Parathyroid adenoma (tissue), 2 donors: ENCODE measurements around the gene CCBE1.

Source experiments
- H2AFZ ChIP-seq: fragments of 300-600 bp; sonication (generic); one replicate; pipeline ENCODE4 v1.7.0; 2017; ENCODE audit warnings: antibody characterized with exemption, mild to moderate bottlenecking
- H3K27ac ChIP-seq: fragments of 300-600 bp; sonication (generic); one replicate; pipeline ENCODE4 v1.7.0; 2017
- H3K27me3 ChIP-seq: fragments of 300-600 bp; sonication (generic); one replicate; pipeline ENCODE4 v1.7.0; 2017; ENCODE audit warnings: low read length; ENCODE audit not compliant: control insufficient read depth, insufficient read depth
- H3K36me3 ChIP-seq: fragments of 300-600 bp; sonication (generic); one replicate; pipeline ENCODE4 v1.7.0; 2017; ENCODE audit warnings: low read length; ENCODE audit not compliant: control insufficient read depth, insufficient read depth
- H3K4me1 ChIP-seq: fragments of 300-600 bp; sonication (generic); one replicate; pipeline ENCODE4 v1.7.0; 2017; ENCODE audit warnings: control low read depth
- H3K4me2 ChIP-seq: fragments of 300-600 bp; sonication (generic); one replicate; pipeline ENCODE4 v1.7.0; 2017; ENCODE audit warnings: low read length
- H3K4me3 ChIP-seq: fragments of 300-600 bp; sonication (generic); one replicate; pipeline ENCODE4 v1.7.0; 2017; ENCODE audit warnings: low read depth, low read length
- H3K79me2 ChIP-seq: fragments of 300-600 bp; sonication (generic); one replicate; pipeline ENCODE4 v1.7.0; 2017; ENCODE audit warnings: control low read depth
- H3K9ac ChIP-seq: fragments of 300-600 bp; sonication (generic); one replicate; pipeline ENCODE4 v1.7.0; 2017; ENCODE audit warnings: mild to moderate bottlenecking
- H3K9me3 ChIP-seq: fragments of 300-600 bp; sonication (generic); one replicate; pipeline ENCODE4 v1.7.0; 2017; ENCODE audit warnings: low read length; ENCODE audit not compliant: control insufficient read depth
- TF ChIP-seq, protein P1 (sequence below): fragments of 300-600 bp; sonication (generic); IDR thresholded peaks from one replicate; pipeline ENCODE4 v1.7.0; 2017; ENCODE audit warnings: antibody characterized with exemption, mild to moderate bottlenecking
- donor health status: primary hyperparathyroidism.

CCBE1 gene

DNA sequence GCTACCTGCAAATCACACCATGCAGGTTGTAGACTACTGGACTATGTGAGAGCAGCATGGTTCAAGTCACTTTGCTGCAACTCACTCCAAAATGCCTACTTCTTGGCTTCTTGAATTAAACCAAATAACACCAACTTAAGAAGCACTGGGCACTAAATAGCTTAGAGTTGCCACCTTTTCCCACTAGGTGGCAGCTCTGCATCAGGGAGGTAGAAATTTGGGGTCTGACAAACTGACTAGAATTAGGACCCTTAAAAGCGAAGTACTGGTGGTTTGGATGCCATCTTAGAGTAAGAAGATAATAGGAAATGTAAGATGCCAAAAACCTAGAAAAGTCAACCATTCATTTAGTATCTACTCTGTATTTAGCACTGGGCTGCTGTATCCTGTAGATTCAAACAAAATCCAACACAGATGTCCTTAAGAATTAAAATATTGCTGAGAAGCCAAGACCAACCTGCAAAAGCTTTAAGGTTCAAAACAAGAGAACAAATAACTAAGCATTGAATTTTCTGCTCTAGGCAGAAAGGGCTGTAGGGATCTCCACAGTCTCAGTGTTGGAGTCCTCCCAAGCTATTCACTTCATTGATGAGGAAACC, 65.5 kb downstream of the CCBE1 start:
- Histone ChIP-seq H2AFZ (no peak overlapping the region), H3K36me3 (no peaks in the 10 kb centered on the region), H3K9me3 (no peaks in the 10 kb centered on the region), H3K27me3 (no peaks in the 10 kb centered on the region), H3K79me2 (no peaks in the 10 kb centered on the region), H3K9ac (no peak overlapping the region), H3K27ac (no peak overlapping the region), H3K4me1 (no peaks in the 10 kb centered on the region), H3K4me2 (no peak overlapping the region), H3K4me3 (no peak overlapping the region)
- TF ChIP-seq, protein P1, sequence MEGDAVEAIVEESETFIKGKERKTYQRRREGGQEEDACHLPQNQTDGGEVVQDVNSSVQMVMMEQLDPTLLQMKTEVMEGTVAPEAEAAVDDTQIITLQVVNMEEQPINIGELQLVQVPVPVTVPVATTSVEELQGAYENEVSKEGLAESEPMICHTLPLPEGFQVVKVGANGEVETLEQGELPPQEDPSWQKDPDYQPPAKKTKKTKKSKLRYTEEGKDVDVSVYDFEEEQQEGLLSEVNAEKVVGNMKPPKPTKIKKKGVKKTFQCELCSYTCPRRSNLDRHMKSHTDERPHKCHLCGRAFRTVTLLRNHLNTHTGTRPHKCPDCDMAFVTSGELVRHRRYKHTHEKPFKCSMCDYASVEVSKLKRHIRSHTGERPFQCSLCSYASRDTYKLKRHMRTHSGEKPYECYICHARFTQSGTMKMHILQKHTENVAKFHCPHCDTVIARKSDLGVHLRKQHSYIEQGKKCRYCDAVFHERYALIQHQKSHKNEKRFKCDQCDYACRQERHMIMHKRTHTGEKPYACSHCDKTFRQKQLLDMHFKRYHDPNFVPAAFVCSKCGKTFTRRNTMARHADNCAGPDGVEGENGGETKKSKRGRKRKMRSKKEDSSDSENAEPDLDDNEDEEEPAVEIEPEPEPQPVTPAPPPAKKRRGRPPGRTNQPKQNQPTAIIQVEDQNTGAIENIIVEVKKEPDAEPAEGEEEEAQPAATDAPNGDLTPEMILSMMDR, result peak; percentile 58

DNA sequence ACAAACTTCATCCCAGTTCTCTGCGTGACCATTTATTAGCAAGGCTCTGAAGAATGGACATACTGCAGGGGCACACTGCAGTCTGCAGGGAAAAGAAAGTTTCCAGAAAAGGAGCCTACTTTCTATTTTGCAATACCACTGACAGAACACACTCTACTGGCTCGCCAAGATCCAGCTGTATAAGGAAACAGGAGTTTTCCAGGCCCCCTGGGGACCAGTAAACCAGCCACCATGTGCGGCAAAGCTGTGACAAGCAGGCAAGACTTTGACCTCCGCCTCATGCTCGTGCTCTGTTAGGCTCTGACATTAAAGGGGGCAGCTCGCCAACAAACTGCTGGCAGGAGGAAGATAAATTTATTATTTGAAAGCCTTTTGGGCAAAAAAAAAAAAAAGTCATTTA, 67.3 kb downstream of the CCBE1 start:
- TF ChIP-seq, protein P1, result no peak
- no peak overlapping the region for H3K27ac ChIP-seq
- H3K79me2 ChIP-seq, result no peaks in the 10 kb centered on the region

DNA sequence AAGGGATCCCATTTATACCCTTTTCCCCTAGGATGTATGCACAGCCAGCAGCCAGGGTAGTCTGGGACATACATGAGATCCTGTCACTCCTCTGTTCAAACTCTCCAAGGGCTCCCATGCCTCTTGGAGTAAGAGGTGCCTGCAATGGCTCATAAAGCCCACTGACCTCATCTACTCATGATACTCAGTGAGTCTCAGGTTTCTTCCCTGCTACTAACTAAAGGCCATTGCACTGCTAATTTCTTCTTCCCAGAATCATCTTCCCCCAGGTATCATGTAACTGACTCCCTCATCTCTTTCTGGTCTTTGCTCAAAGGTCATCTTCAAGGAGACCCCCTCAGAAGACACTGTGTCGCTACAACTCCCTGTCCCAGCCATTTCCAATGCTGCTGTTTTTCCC, 68.2 kb downstream of the CCBE1 start:
- Histone ChIP-seq H3K27me3 (no peaks in the 10 kb centered on the region), H3K4me1 (peaks cover 2% of the 10 kb centered on the region), H3K27ac (no peak overlapping the region), H3K4me3 (no peak overlapping the region), H3K79me2 (no peaks in the 10 kb centered on the region), H2AFZ (no peak overlapping the region), H3K4me2 (no peak overlapping the region), H3K9me3 (no peaks in the 10 kb centered on the region), H3K36me3 (no peaks in the 10 kb centered on the region), H3K9ac (no peak overlapping the region)
- TF ChIP-seq, protein P1, result no peak

More for the DNA sequence above, 67.3 kb downstream of the CCBE1 start:
- H2AFZ ChIP-seq, result no peak overlapping the region
- H3K4me1 ChIP-seq, result no peaks in the 10 kb centered on the region
- no peak overlapping the region for H3K9ac ChIP-seq
- H3K4me3 ChIP-seq, result no peak overlapping the region
- H3K9me3 ChIP-seq, result no peaks in the 10 kb centered on the region
- H3K4me2 ChIP-seq, result no peak overlapping the region
- no peaks in the 10 kb centered on the region for H3K36me3 ChIP-seq
- no peaks in the 10 kb centered on the region for H3K27me3 ChIP-seq

DNA sequence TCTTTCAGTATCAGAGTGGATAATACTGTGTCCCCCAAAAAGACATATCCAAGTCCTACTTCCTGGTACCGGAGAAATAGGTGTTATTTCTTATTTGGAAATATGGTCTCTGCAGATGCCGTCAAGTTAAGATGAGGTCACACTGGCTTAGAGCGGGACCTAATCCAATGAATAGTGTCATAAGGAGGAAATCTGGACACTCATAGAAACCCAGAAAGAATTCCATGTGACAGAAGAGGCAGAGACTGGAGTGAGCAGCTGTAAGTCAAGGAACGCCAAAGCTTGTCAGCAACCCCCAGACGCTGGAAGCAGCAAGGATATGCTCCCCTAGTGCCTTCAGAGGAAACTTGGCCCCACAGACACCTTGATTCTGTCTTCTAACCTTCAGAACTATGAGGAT, 69.8 kb downstream of the CCBE1 start:
- no peak overlapping the region for H3K4me2 ChIP-seq
- TF ChIP-seq, protein P1, result no peak
- no peak overlapping the region for H2AFZ ChIP-seq
- H3K9ac ChIP-seq, result no peak overlapping the region
- no peak overlapping the region for H3K27ac ChIP-seq
- no peaks in the 10 kb centered on the region for H3K27me3 ChIP-seq
- H3K36me3 ChIP-seq, result no peaks in the 10 kb centered on the region
- no peaks in the 10 kb centered on the region for H3K79me2 ChIP-seq
- H3K4me1 ChIP-seq, result peaks cover 13% of the 10 kb centered on the region
- H3K4me3 ChIP-seq, result no peak overlapping the region
- no peaks in the 10 kb centered on the region for H3K9me3 ChIP-seq

DNA sequence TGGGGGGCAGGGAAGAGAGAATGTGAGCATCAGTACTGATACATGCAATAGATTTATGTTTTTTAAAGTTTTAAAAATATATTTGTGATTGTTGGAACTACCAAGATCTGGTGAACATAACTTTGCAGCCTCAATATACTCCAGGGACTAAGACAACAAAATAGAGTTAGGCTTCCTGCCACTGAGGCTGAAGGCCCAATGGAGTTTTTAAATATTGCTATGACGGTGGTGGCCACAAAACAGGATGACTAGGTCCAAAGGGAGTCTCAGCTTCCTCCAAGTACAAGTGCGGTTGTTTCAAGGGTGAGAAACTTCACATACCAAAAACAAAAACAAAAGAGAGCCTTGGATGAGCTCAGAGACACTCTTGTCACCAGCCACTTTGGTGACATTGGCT, 72.9 kb downstream of the CCBE1 start:
- no peaks in the 10 kb centered on the region for H3K9me3 ChIP-seq
- no peak overlapping the region for H3K9ac ChIP-seq
- no peak overlapping the region for H3K4me3 ChIP-seq
- no peaks in the 10 kb centered on the region for H3K27me3 ChIP-seq
- TF ChIP-seq, protein P1, result no peak
- peaks cover 13% of the 10 kb centered on the region for H3K4me1 ChIP-seq
- H3K79me2 ChIP-seq, result no peaks in the 10 kb centered on the region
- no peaks in the 10 kb centered on the region for H3K36me3 ChIP-seq
- H2AFZ ChIP-seq, result peak overlapping the region; percentile 17
- no peak overlapping the region for H3K27ac ChIP-seq
- no peak overlapping the region for H3K4me2 ChIP-seq
